ENCODE results near the gene GARIN3.

DNA sequence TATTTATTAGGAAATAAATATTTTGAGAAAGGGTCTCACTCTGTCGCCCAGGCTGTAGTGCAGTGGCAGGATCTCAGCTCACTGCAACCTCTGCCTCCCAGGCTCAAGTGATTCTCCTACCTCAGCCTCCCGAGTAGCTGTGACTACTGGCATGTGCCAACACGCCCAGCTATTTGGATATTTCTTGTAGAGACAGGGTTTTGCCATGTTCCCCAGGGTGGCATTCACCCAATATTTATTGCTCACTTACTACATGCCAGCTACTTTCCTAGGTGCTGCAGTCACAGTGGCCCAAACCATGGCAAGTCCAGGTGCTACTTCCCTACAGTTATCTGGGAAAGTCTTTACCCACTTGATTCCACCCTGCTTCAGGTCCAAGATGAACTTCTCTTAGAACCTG is 15.1 kb downstream of the GARIN3 start:
- TF ChIP-seq MXI1 (IDR thresholded peaks at IDR 0.05; ENCODE audit: low read depth, low read length) = no peak
- TF ChIP-seq, protein P1, sequence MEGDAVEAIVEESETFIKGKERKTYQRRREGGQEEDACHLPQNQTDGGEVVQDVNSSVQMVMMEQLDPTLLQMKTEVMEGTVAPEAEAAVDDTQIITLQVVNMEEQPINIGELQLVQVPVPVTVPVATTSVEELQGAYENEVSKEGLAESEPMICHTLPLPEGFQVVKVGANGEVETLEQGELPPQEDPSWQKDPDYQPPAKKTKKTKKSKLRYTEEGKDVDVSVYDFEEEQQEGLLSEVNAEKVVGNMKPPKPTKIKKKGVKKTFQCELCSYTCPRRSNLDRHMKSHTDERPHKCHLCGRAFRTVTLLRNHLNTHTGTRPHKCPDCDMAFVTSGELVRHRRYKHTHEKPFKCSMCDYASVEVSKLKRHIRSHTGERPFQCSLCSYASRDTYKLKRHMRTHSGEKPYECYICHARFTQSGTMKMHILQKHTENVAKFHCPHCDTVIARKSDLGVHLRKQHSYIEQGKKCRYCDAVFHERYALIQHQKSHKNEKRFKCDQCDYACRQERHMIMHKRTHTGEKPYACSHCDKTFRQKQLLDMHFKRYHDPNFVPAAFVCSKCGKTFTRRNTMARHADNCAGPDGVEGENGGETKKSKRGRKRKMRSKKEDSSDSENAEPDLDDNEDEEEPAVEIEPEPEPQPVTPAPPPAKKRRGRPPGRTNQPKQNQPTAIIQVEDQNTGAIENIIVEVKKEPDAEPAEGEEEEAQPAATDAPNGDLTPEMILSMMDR (IDR thresholded peaks at IDR 0.05) = no peak
- TF ChIP-seq JUND (IDR thresholded peaks at IDR 0.05) = no peak
- no peak for TF ChIP-seq YY1 (IDR thresholded peaks at IDR 0.05; ENCODE audit: low read depth)
- TF ChIP-seq NFIC (IDR thresholded peaks at IDR 0.05; ENCODE audit: borderline replicate concordance) = no peak
- TF ChIP-seq SIN3A (IDR thresholded peaks at IDR 0.05; ENCODE audit: borderline replicate concordance, low read depth, low read length) = no peak
